IgD-negative memory B cell (primary cell): ENCODE data around the gene FFAR1. TPM values are rescaled to one million over a fixed set of nuclear protein-coding genes. Genes with fewer than 3 reads are reported as not detected.

Source experiments
- H3K27ac Mint-ChIP-seq, 3 donors: one replicate each; pipeline ENCODE4 v1.8.0; 2020 to 2022; ENCODE audit warnings: mild to moderate bottlenecking in 3 of 3, mixed read lengths in 3 of 3, moderate library complexity in 1 of 3
- H3K27me3 Mint-ChIP-seq: one replicate; pipeline ENCODE4 v1.8.0; 2021; ENCODE audit warnings: mixed read lengths
- H3K36me3 Mint-ChIP-seq: one replicate; pipeline ENCODE4 v1.8.0; 2020; ENCODE audit warnings: mild to moderate bottlenecking, mixed read lengths
- H3K4me1 Mint-ChIP-seq, 3 donors: one replicate each; pipeline ENCODE4 v1.8.0; 2020 to 2022; ENCODE audit warnings: mixed read lengths in 3 of 3, mild to moderate bottlenecking in 1 of 3
- H3K4me3 Mint-ChIP-seq, 4 donors: one replicate each; pipeline ENCODE4 v1.8.0; 2020 to 2022; ENCODE audit warnings: mild to moderate bottlenecking in 4 of 4, mixed read lengths in 4 of 4, moderate library complexity in 3 of 4
- H3K9me3 Mint-ChIP-seq, 3 donors: one replicate each; pipeline ENCODE4 v1.8.0; 2020 to 2021; ENCODE audit warnings: mixed read lengths in 3 of 3, mild to moderate bottlenecking in 1 of 3
- polyA plus RNA-seq: library from polyadenylated mRNA; unstranded; fragments of 300-500 nt; fragmentation: Illumina TruSeq; gene quantifications from one replicate; pipeline ENCODE4 v1.2.3, GENCODE V29; 2021

Gene FFAR1
- polyA plus RNA-seq, 1 donor from 2014 or later: 0.24 TPM

DNA sequence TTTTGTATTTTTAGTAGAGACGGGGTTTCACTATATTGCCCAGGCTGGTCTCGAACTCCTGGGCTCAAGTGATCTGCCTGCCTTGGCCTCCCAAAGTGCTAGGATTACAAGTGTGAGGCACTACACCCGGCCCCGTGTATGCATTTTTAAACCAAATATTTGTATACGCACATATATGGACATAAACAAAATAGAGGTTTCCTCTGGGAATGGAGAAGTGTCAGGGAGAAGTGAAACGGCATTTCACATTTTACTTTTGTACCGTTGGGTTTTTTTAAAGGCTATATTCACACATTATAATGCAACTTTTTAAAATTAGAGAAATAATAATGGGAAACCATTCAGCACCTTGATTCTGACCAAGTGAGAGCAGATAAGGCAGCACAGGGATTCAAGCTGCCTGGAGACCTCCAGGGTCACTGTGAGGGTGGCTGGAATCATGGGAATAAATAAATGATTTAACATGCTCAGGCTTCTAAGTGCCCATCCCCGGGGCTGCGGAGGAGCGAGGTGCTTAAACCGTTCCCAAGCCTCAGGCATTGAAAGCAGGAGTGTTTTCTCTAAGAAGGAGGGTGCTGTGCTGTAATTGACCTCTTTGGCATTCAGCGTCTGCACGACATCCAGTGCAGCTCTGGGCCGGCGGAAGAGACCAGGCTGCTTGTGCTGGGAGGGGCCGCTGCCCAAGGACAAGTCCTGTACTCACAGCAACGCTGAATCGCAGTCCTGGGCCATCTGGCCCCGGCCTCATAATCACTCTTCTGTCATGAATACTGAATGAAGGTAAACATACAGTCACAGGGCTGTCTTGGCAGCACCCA is 47.9 kb downstream of the FFAR1 start:
- Mint-ChIP-seq H3K27ac (no peak overlapping the region), H3K36me3 (no peaks in the 10 kb centered on the region), H3K4me1 (peaks cover 0 to 10% (median 2%) of the 10 kb centered on the region in 3 donors), H3K9me3 (peaks cover 0 to 2% (median 0%) of the 10 kb centered on the region in 3 donors), H3K27me3 (no peaks in the 10 kb centered on the region), H3K4me3 (no peak overlapping the region)

DNA sequence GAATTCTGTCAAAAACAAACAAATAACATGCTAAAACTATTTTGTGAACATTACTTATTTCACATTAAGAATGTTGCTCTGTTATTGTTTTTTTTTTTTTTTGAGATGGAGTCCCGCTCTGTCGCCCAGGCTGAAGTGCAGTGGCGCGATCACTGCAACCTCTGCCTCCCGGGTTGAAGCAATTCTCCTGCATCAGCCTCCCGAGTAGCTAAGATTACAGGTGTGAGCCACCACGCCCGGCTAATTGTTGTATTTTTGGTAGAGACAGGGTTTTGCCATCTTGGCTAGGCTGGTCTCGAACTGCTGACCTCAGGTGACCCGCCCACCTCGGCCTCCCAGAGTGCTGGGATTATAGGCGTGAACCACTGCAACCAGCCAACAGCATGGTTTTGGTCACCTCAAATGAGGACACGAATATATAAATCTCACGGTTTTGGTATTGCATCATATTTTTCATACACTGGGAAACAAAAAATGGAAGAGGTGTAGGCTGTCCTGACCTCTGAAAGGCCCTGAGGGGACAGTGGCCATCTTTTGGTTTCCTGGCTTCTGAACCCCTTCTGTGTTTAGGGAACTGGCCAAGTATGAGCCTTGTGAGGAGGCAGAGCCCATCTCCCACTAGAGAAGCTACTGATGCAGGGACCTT is 48.7 kb downstream of the FFAR1 start:
- Mint-ChIP-seq H3K4me1 (peaks cover 0 to 10% (median 2%) of the 10 kb centered on the region in 3 donors), H3K9me3 (no peaks in the 10 kb centered on the region), H3K36me3 (no peaks in the 10 kb centered on the region), H3K27me3 (no peaks in the 10 kb centered on the region), H3K4me3 (no peak overlapping the region), H3K27ac (no peak overlapping the region)

DNA sequence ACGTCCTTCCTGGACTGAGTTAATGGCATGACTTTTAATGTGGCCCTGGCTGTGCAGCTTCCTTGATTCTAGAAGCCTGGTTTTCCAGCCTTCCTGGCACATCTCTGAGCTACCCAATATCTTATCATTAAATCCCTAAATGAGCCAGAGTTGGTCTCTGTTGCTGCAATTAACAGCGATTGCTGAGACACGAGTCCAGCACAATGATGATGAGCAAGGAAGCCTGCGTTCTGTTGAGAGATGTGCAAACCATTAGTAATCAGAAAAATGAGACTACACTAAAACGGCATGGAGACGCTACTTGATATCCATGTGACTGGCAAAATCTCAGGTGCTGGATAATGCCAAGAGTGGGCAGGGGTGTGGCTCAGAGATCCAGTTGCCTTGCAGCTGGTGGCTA is 49.4 kb downstream of the FFAR1 start:
- no peaks in the 10 kb centered on the region for H3K9me3 Mint-ChIP-seq
- no peak overlapping the region for H3K4me3 Mint-ChIP-seq
- no peak overlapping the region for H3K27ac Mint-ChIP-seq
- H3K4me1 Mint-ChIP-seq: peaks cover 0 to 14% (median 7%) of the 10 kb centered on the region in 3 donors
- H3K36me3 Mint-ChIP-seq: no peaks in the 10 kb centered on the region
- H3K27me3 Mint-ChIP-seq: no peaks in the 10 kb centered on the region

Other genes with a start within 250 kb of the FFAR1 start
- not detected for gene FXYD3, start 232.1 kb upstream of the FFAR1 start, polyA plus RNA-seq
- not detected for gene LGI4, start 212.8 kb upstream of the FFAR1 start, polyA plus RNA-seq
- gene FXYD1, start 209.1 kb upstream of the FFAR1 start, polyA plus RNA-seq: 7.1 TPM
- gene FXYD7, start 204.6 kb upstream of the FFAR1 start, polyA plus RNA-seq: 4.2 TPM
- gene FXYD5, start 193.2 kb upstream of the FFAR1 start, polyA plus RNA-seq: 417 TPM
- not detected for gene FAM187B, start 119.2 kb upstream of the FFAR1 start, polyA plus RNA-seq
- 49.1 TPM for gene LSR, start 98.9 kb upstream of the FFAR1 start, polyA plus RNA-seq
- 11.5 TPM for gene USF2, start 78.9 kb upstream of the FFAR1 start, polyA plus RNA-seq
- gene HAMP, start 65.4 kb upstream of the FFAR1 start, polyA plus RNA-seq: not detected
- gene MAG, start 55.7 kb upstream of the FFAR1 start, polyA plus RNA-seq: 0.25 TPM
- gene CD22, start 18.7 kb upstream of the FFAR1 start, polyA plus RNA-seq: 494 TPM
- gene FFAR3, start 10.6 kb downstream of the FFAR1 start, polyA plus RNA-seq: not detected
- gene GPR42, start 23.2 kb downstream of the FFAR1 start, polyA plus RNA-seq: not detected
- gene FFAR2, start 100.4 kb downstream of the FFAR1 start, polyA plus RNA-seq: not detected
- not detected for gene KRTDAP, start 142.6 kb downstream of the FFAR1 start, polyA plus RNA-seq
- 1.1 TPM for gene DMKN, start 165.7 kb downstream of the FFAR1 start, polyA plus RNA-seq
- not detected for gene SBSN, start 180.4 kb downstream of the FFAR1 start, polyA plus RNA-seq
- gene GAPDHS, start 185.6 kb downstream of the FFAR1 start, polyA plus RNA-seq: not detected
- gene TMEM147, start 197.7 kb downstream of the FFAR1 start, polyA plus RNA-seq: 146 TPM
- not detected for gene ATP4A, start 215.8 kb downstream of the FFAR1 start, polyA plus RNA-seq
- not detected for gene PMIS2, start 238.3 kb downstream of the FFAR1 start, polyA plus RNA-seq